NCI-H2107 (cell line): ENCODE measurements around the gene MYPN.
"Not testable (repeated sequence)": the region's sequence is repeated elsewhere in the genome, so short reads cannot be mapped to it uniquely, and the experiment has no call there.

Source experiments
- DNase-seq: peaks from one replicate; lab custom pipeline; 2025; lab: John Stamatoyannopoulos, UW

The MYPN gene

DNA sequence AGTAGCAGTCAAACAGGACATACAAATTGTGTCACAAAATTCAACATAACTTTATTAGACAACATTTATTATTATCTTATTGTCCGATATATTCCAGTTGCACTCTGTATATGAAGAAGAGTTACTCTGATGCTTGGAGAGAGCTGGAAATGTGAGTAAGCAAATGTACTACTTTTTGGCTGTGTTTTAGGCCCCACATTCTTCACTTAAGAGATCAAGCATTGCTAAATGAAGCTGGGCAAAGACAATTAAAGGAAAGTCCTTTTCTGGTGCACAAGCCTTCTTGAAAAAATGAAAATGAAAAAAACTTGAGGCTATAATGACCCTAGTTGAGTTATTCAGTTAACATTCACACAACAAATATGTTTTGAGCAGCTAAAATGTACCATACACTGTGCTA lies 26.1 kb downstream of the MYPN start:
- no peak for DNase-seq

DNA sequence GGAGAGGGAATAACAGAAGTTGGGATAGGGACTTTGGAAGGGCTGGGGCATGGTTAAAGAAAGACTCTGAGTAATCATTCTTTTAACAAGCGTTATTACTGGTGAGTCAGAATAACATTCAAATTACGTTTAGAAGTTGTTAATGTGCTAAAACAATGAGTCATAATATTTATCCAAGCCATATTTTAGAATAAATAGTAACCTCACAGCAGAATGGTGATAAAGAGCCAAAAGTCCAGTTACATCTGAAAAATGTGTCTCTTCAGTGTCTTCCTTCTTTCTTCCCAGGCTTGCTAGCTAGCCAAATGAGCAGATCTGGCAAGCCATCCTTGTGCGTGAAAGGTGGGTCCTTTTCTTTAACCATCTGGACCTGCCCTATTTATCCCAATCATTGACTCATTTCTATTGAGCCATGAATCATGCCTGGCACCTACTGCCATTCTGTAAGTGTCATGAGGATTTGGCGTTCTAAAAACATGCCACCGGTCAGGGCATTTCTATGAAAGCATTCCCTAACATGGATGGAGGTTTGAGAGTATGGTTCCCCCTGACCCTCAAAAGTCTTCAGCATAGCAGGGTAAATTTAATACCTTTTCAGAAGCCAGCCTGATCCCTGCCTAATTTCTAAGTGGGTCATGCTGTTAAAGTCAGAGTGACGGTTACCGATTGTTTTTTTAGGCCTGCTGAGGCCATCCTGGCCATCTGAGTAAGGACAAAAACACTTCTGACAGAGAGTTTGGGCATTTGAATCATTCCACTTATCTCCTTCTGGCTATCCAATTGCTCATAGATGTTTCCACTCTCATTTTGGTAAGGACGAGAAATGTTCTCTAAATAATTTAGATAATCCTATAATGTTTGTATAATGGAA lies 26.9 kb downstream of the MYPN start:
- DNase-seq: no peak

DNA sequence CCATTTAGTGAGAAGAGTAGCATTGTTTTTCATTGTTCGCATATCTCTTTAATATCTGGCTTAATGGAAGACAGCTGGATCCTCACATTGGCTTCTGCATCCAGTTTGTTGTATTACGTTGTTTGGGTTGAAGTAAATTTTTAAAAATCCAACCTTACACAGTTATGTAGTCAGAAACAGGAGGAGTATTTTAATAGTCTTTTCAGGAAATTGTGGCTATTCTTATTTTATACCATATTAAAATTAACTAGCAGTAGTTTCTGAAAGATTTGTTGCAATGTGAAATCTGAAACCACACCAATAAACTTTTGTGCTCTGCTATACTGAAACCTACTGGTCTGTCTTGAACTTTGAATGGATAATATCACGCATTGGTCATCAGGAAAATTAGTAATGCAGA lies 27.9 kb downstream of the MYPN start:
- DNase-seq: no peak

DNA sequence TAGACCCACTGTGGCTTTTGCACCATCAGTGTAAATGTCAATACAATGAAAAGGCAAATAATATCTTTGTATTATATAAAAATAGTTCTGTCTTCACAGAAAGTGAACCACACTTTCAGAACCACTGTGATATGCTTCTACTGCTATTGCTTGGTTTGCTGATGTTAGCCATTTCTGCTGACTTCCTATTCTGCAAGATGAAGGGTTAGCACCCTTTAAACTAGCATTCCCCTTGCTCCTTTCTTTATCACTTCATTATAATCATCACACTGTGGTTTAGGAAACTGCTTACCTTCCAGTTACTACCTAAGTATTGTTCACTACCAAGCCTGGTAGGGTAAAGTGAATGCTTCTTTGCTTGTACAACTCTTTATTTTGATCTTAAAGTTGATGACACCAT lies 29.2 kb downstream of the MYPN start:
- DNase-seq: no peak

DNA sequence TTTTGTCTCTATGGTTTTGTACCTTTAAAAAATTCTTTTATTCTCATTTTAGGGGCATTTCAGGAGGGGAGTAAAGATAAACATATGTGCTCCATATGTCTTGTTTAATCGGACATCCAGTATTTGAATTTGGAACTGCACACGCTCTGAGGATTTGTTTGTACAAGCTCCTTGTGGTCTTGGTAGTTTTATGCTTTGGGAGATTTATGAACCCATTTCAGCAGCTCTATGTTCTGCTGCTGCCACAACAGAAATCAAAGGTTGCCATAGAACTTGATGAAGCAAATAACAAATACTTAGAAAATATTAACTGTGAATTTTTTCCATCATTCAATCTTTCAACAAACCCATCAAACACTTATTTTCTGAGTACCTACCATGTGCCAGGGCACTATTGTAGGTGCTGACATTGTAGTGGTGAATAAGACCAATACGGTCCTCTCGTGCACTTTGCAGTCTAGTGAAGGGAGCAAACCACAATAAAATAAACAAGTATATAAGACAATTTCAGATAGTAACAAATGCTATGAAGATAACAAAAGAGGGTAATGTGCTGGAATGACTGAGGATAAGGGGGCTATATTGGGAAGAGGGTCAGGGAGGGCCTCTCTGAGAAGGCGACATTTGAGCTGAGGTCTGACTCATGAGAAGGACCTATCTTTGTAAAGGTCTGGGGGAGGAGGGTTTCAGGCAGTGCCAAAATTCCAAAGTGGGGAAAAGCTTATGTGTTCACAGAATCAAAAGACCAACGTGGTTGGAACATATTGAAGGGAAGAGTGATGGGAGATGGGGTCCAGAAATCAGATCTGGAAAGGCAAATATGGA lies 30.4 kb downstream of the MYPN start:
- DNase-seq: no peak

DNA sequence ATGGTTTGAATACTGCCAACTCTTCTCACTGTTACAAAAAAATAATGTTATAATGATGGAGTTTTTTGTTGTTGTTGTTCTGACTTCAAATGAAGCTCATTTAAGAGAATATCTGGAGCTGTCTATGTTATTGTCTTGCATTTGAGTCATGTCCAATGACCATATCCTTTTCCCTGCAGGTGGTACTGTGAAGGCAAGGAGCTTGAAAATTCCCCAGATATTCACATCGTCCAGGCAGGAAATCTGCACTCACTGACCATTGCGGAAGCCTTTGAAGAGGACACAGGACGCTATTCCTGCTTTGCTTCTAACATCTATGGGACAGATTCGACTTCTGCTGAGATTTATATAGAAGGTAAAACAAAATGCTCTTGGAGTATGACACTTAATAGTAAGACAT lies 33.5 kb downstream of the MYPN start:
- DNase-seq: no peak

DNA sequence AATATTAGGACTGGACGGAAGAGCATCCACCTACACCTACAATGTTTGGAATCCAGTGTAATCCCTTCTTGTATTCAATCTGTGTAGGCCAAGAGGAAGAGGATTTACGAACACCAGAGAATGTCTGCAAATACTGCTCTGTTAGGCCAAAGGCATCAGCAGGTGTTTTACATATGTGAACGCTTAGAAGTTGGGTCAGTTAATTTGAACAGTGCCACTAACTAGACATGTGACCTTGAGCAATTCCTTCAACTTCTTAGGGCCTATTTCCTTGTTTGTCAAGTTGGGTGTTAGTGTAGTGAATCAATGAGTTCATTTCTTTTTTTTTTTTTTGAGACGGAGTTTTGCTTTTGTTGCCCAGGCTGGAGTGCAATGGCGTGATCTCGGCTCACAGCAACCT lies 35.4 kb downstream of the MYPN start:
- no peak for DNase-seq

DNA sequence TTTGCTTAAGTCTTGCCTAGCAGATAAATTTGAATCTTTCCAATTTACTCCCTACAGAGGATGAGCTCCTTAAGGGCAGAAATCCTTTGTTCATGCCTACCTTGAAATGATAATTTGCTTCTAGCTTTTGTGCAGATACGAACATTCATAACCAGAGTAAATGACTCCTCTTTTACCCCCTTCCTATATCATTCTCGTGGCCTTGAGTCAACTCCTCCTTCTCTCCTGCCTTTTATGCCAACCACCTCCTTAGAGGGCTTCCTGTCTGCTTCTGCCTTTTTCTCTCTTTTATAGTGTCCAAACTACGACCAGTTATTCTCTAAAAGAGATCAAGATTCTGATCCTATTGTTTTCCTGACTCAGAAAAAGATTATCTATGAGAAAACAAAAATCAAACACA lies 36.4 kb downstream of the MYPN start:
- no peak for DNase-seq

DNA sequence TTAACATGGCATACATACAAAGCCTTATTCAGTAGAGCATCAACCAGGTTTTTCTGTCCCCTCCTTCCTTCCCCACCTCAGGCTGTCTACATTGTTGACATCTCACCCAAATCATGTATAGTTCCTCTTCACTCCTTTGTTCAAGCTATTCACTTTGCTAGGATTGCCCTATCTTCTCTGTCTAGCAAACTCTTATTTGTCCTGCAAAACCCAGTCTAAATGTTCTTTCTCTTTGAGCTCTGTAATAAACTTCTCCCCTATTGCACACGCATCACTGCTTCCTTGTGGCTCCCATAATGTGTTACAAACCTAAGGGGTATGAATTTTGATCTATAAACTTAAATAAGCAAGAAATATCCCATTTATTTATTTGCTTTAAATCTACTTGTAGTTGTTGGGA lies 36.8 kb downstream of the MYPN start:
- no peak for DNase-seq

DNA sequence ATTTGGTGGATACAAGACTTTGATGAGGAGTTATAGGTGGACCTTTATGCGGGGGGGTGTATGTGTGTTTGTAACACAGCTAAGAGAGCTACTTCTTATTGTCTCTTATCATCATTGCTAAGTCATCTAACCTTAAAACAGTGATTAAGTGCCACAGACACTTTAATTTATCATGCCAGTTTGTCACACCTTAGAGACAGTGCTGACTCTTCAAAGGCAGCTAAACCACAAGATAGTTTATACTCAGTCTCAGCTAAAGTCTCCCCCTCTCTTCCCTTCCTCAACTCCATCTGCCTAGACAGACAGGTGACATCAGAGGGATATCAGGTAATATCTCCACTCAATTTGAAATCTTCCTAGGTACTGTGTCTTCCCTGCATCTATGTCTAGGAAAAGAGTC lies 42.2 kb downstream of the MYPN start:
- no peak for DNase-seq

DNA sequence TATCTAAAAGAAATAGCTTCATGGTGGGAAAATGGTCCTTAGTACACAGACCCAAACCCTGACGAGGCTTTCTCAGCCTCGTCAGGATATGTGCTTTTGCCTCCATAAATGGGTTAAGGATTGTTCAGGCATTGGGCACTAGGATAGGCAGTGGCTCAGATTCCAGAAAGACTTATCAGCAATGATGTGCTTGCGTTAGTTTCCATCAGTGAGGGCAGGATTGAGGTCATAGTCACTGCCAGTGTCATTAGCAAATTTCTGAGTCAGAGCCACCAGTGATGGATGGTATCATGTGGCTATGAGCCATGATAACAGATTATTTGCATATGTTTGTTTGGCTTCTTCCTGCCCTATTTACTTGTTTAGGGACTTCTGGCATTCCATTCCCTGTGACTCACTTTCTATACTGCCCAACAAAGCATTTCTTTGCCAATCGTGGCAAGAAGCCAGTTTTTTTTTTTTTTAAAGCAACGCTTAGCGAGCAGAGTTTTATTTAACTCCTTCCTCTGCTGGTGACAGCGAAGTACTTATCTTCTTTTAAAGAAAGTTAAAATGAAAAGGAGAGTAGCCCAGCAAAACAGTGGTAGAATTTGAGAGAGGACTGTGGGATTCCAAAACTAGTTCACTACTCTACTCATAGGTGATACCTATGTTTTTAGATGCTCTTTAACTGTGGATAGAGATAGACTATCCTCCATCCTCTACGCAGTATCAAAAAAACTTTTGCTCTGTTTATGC lies 44.4 kb downstream of the MYPN start:
- DNase-seq: no peak

DNA sequence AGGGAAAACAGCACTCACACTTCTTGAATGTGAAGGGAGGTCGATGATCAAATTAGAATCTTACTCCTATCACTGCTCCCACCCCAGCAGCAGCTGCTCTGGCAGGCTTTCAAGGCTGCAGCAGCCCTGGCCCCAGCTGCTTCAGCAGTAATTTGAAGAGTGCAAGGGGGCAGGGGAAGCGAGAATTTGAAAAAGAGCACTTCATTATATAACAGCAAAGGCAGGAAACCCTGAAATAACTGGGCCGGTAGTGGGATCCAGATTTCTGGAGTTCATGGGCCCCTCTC lies 44.9 kb downstream of the MYPN start:
- peak; percentile 0 for DNase-seq

DNA sequence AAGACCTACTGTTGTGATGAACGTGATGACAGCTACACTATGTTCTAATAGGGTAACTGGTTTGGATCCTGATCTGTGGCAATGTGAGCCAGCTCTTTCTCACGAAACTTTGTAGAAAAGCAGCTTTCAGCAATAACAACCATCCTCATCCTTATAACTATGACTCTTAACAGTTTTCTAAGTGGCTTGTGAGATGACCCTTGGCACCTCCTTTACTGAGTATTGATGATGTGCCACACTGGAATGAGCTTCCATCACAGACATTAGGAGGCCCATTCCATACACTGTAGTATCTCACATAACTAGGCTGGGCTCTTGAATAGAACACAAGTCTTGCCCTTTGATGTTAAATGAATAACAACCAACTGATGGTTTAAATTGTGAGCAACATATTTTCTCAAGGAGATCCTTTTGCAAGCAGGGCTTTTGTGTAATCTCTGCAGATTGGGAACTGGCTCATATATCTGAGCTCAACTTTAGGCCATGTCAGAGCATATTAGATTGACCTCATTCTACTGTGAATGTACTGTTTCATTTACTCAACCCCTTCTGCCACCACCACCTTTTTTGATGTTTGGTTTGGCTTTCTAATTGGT lies 46.4 kb downstream of the MYPN start:
- DNase-seq: no peak

DNA sequence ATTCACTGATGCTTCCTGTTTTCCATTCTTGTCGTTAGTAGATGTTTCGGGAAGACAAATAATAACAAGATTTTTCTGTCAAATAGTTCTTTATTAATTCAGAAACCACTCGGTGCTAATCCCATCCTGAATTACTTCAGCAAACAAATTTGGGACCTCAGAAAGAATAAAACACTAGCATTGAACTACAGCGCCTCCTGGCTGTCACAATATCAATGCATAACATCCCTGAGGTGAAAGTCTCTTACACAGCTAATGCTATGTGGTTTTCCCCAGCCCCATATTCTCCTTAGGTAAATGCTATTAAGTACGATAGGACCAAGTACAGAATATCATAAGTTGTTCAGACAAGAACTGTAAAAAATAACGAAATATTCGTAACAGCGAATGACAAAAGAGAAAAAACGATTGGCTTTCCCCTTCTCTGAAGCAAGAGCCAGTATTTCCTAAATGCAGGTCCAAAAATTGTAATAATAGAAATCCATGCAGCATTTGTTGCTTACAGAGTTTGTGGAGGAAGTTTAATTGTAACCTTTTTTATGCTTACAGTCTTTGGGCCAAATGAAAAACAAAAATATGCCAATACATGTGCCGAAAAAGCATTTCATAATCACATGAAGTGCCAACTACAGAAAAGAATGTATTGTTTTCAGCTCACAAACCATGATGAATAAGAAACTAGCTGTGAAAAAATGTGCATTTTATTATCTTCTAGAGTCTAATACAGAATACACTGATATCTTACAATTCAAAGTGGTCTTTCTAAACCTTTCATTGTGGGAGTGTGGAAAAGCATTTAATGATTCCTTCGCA lies 47.3 kb downstream of the MYPN start:
- no peak for DNase-seq

DNA sequence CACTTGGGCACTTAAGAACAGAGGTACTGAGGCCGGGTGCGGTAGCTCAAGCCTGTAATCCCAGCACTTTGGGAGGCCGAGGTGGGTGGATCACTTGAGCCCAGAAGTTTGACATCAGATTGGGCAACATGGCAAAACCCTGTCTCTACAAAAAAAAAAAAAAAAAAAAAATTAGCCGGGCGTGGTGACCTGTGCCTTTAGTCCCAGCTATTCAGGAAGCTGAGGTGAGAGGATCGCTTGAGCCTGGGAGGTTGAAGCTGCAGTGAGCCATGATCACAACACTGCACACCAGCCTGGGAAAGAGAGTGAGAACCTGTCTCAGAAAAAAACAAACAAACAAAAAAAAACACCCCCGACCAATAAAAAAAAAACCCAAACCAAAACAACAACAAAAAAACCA lies 48.2 kb downstream of the MYPN start:
- DNase-seq: not testable (repeated sequence)

DNA sequence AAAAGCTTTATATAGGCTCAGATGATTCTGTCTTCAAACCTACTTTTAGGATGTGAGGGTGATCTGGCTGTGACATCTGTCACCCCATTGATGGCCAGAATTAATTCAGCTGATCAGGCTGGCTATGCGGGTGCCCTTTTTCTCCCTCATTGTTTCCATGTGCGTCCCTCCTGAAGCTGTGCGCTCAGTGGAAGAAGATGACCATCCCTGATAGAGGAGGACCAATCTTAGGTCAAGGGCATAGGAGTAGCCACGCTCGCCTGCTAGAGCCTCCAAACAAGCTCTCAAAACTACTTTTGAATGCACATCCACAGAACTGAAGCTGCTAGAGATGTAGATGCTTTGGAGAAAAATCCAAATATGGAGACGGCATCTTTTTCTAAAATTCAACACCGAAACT lies 48.7 kb downstream of the MYPN start:
- no peak for DNase-seq

DNA sequence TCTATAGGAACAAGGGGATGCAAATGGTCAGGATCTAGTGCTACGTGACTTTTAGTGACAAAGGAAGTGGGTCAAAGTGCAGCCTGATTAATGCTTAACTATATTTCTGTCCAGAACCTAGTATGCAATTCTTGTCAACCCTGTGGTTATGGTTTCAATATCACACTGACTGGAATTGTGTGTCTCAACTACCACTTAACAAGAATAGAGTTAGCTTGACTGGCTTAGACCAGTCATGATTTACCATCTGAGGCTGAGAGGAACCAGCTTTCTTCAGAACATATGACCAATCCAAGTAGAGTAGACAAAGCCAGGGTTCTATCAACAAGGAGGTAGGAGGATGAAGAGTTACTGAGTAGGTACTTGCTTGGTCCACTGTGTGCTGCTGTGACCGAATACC lies 54.4 kb downstream of the MYPN start:
- no peak for DNase-seq

DNA sequence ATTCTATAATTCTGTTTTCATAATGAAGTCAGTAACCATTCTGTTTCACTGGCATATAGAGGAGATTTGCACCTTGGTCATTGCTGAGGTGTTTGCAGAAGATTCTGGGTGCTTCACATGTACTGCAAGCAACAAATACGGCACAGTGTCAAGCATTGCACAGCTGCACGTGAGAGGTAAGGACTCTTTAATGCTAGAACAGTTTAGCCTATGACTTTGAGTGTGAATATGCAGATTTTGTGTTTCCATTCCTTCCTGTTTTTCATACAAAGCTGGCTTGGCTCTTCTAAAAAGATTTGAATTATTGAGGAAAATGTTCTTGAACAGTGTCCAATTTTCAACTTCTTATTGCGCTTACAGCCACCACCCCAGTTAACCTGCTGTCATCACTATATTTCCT lies 56.4 kb downstream of the MYPN start:
- no peak for DNase-seq

DNA sequence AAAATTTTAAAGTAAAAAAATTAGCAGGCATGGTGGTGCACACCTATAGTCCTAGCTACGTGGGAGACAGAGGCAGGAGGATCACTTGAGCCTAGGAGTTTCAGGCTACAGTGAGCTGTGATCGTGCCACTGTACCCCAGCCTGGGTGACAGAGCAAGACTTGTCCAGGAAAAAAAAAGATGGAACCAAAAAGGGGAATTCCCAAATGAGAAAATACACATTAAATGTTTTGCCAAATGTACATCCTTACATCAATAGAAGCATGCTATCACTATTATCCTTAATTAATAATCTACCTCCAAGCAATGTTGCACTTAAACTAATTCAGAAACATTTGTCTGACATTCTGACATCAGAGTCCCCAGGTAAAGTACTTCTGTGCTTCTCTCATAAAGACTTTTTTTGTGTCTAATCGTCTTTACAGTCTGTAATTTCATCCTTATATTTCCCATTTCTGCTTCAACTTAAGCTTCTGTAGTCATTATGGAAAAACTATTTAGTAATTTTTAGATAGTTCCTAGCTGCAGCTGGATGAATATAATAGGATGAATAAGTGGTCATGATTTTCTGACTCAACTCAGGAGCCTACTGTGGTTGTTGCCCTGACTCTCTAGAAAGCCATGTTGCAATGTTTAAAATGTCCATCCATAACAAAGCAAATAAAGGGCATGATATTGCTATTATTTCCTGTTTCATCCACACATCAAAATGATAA lies 57.7 kb downstream of the MYPN start:
- DNase-seq: no peak

DNA sequence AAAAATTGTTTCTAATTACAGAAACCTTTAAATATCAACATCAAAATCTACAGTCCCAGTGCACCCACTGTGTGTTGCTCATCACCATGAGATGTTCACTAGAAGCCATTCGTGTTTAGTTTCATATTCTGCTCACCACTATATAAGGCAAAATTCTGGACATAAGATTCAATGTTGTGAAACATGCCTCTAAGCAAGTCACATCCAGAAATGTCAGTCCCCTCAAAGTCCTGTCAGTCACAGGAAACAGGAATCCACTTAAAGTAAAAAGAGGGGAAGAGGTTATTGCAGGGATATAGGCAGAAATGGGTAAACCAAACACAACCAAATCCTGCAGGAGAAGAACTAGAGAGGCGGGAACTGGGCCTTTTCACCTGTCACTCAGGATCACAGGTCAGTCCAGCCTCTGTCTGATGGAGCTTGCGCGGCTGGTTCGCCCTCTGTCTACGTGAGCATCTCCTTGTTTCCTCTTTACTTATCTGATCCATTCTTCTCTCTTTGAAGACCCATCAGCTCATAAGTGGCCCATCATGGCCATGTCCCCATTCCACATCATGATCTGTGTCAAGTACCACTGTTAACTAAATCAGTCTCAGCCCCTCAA lies 58.4 kb downstream of the MYPN start:
- DNase-seq: no peak
